K562 (cell line): ENCODE data around the gene ALOX5. TPM values are rescaled to one million over a fixed set of nuclear protein-coding genes. Genes with fewer than 3 reads are reported as not detected.

Experiments used
- ATAC-seq: fragments of 200-7000 bp; cut with Tn5 transposase; 3 replicates; pipeline ENCODE4 v1.9.1; 2020; ENCODE audit warnings: moderate library complexity
- BruUV-seq: library from RNA; stranded (reverse); fragments of 400-500 nt; replicated peaks from 2 replicates; lab custom pipeline; 2021; lab: Mats Ljungman, UMichigan
- CTCF ChIA-PET: fragments of 300-600 bp; formaldehyde crosslinking; extraction: SDS; loops from one replicate; lab custom pipeline; 2021; ENCODE audit warnings: low intra/inter-chr PET ratio; lab: Yijun Ruan, JAX
- POLR2A ChIA-PET: fragments of 300-600, 350-650 bp; sonication (Branson Sonifier 250); formaldehyde crosslinking; extraction: SDS; loops from one replicate; lab custom pipeline; 2021; ENCODE audit warnings: antibody characterized with exemption, inconsistent platforms; lab: Yijun Ruan, JAX
- DNase-seq, 4 experiments: peaks; one replicate each; pipeline versions ENCODE4 v3.0.0 to v3.0.0-alpha.2; 2011 to 2018; ENCODE audit warnings: low spot score in 3 of 4, mixed read lengths in 3 of 4; ENCODE audit errors: extremely low read depth in 1 of 4
- FAIRE-seq: peaks from 2 replicates; lab custom pipeline; 2011; peaks lifted over from hg19 to GRCh38; lab: Jason Lieb, UNC
- H2AFZ ChIP-seq: 2 replicates; pipeline ENCODE4 v1.6.0; 2011; ENCODE audit warnings: low read depth, low read length, control low read depth, inconsistent platforms
- H3K27ac ChIP-seq: fragments of 200-600 bp; 3 replicates; pipeline ENCODE4 v1.8.0; 2011; ENCODE audit warnings: low read depth, mild to moderate bottlenecking, control low read depth, inconsistent platforms, low read length, moderate library complexity, mixed read lengths; ENCODE audit errors: extremely low read depth
- H3K27me3 ChIP-seq, 2 experiments: fragments of 300-600 bp in 1 of 2; 2 replicates in 1 of 2; 3 replicates in 1 of 2; pipeline versions ENCODE4 v1.6.0 to v1.8.0; 2011; ENCODE audit warnings: inconsistent platforms in 2 of 2, low read length in 2 of 2, mild to moderate bottlenecking in 1 of 2, mixed read lengths in 1 of 2, moderate library complexity in 1 of 2; ENCODE audit not compliant: control insufficient read depth in 2 of 2, insufficient read depth in 2 of 2
- H3K36me3 ChIP-seq: fragments of 300-600 bp; 3 replicates; pipeline ENCODE4 v1.8.0; 2011; ENCODE audit warnings: mild to moderate bottlenecking, low read length, inconsistent platforms; ENCODE audit not compliant: control insufficient read depth, insufficient read depth
- H3K4me1 ChIP-seq, 2 experiments: fragments of 200-600 bp in 1 of 2; replicated peaks in 1 of 2; 2 replicates in 1 of 2; 3 replicates in 1 of 2; pipeline versions ENCODE4 v1.5.1 to v1.8.0; 2011; ENCODE audit warnings: inconsistent platforms in 2 of 2, low read length in 2 of 2, mild to moderate bottlenecking in 1 of 2, mixed read lengths in 1 of 2, moderate library complexity in 1 of 2; ENCODE audit not compliant: control insufficient read depth in 2 of 2, insufficient read depth in 2 of 2
- H3K4me2 ChIP-seq: 2 replicates; pipeline ENCODE4 v1.6.1; 2011; ENCODE audit warnings: low read length, control low read depth, inconsistent platforms, mixed read lengths; ENCODE audit not compliant: insufficient read depth
- H3K4me3 ChIP-seq: fragments of 200-600 bp; sonication (generic), shearing (Covaris generic); 2 replicates; pipeline ENCODE4 v1.5.1; 2016; ENCODE audit warnings: control low read depth, inconsistent platforms
- H3K79me2 ChIP-seq: fragments of 200-600 bp; 3 replicates; pipeline ENCODE4 v1.8.0; 2011; ENCODE audit warnings: low read length, inconsistent platforms; ENCODE audit not compliant: control insufficient read depth, insufficient read depth
- H3K9ac ChIP-seq, 2 experiments: 2 replicates each; pipeline versions ENCODE4 v1.6.0 to v1.6.1; 2011; ENCODE audit warnings: low read depth in 2 of 2, low read length in 2 of 2, control low read depth in 1 of 2, inconsistent platforms in 1 of 2, mild to moderate bottlenecking in 1 of 2, mixed read lengths in 1 of 2; ENCODE audit not compliant: insufficient read depth in 1 of 2
- H3K9me1 ChIP-seq: one replicate; pipeline ENCODE4 v1.6.0; 2011; ENCODE audit warnings: inconsistent platforms, mild to moderate bottlenecking, low read length, moderate library complexity; ENCODE audit not compliant: control insufficient read depth, insufficient read depth
- H3K9me3 ChIP-seq: replicated peaks from 2 replicates; pipeline ENCODE4 v1.5.1; 2011; ENCODE audit warnings: low read depth, low read length, inconsistent platforms; ENCODE audit not compliant: control insufficient read depth, insufficient read depth
- H4K20me1 ChIP-seq: replicated peaks from 2 replicates; pipeline ENCODE4 v1.6.1; 2011; ENCODE audit warnings: low read length, inconsistent platforms, mixed read lengths; ENCODE audit not compliant: control insufficient read depth, insufficient read depth
- TCF15 ChIP-seq: fragments of 250-450 bp; sonication (Bioruptor Pico); IDR thresholded peaks from 2 replicates; pipeline ENCODE4 v1.8.0; 2022; ENCODE audit warnings: moderate library complexity, mild to moderate bottlenecking, inconsistent platforms
- ZFP91 ChIP-seq: sonication (generic); formaldehyde crosslinking; IDR thresholded peaks from 2 replicates; pipeline ENCODE4 v1.8.0; 2022; ENCODE audit warnings: mild to moderate bottlenecking, missing genetic modification reagents
- WGBS: fragments of 100-300 bp; shearing (Covaris generic); methylation state at CpG from one replicate; pipeline ENCODE4 v1.1.6; 2016; ENCODE audit warnings: low coverage, mixed read lengths; ENCODE audit not compliant: insufficient coverage; ENCODE audit errors: missing lambda C conversion rate; 5-methylcytosine and 5-hydroxymethylcytosine counted together
- in situ Hi-C: fragments of 300-500 bp; cut with MboI; formaldehyde crosslinking; loops from 4 replicates; pipeline ENCODE4 v1.15.0; 2018; ENCODE audit warnings: inconsistent platforms, mixed read lengths
- intact Hi-C: fragments of 100-400 bp; cut with micrococcal nuclease; formaldehyde crosslinking; loops from 2 replicates; pipeline ENCODE4 v1.14.2; 2022
- polyA plus RNA-seq, 8 experiments: library from polyadenylated mRNA; depleted of rRNA in 4 of 8; stranded (reverse) in 5 of 8; unstranded in 3 of 8; fragments of >200 nt; fragmentation: Nextera tagmentation in 2 of 8; fragmentation: Illumina TruSeq in 1 of 8; extraction: Ambion mirVana in 2 of 8; extraction: Trizol in 1 of 8; gene quantifications; 2 replicates each; pipeline versions ENCODE4 v1.2.1 to v1.2.3, GENCODE V29; 2011 to 2014; ENCODE audit warnings: inconsistent platforms in 1 of 8, missing spikeins in 1 of 8
- total RNA-seq, 7 experiments: library from RNA; depleted of rRNA in 6 of 7; stranded (reverse); fragments of >200 nt in 6 of 7; fragmentation: Illumina TruSeq in 2 of 7; extraction: Trizol in 2 of 7; gene quantifications; 2 replicates each; pipeline versions ENCODE4 v1.2.1 to v1.2.3, GENCODE V29; 2011 to 2021; ENCODE audit warnings: low replicate concordance in 1 of 7
- TF ChIP-seq, protein P1 (sequence below): fragments of 450-650 bp; IDR thresholded peaks from 2 replicates; pipeline ENCODE4 v1.6.1; 2016

The ALOX5 gene
- total and polyA plus RNA-seq, 9 of the 15 experiments (the other 6 are each of a cell fraction or from before 2014, with no cell fraction given): 0.10 to 2.4 (median 1.4) TPM

GRCh38 chr10:45439873-45440272 is 65.9 kb downstream of the ALOX5 start:
- intact Hi-C loops: loop anchor here (2.0 to 5.0 kb wide), 2 partner anchors 19 to 133 kb away; no protein-coding TSS in a partner anchor
- Histone ChIP-seq H3K9ac (peak overlapping the region in 1 of 2 experiments; percentile 61; a peak in 1 of 4 replicates), H3K27ac (no peak overlapping the region), H3K9me1 (no peaks in the 10 kb centered on the region)
- no peak for DNase-seq
- no peak for TF ChIP-seq TCF15 (CRISPR knock-in tag)
- TF ChIP-seq, protein P1, sequence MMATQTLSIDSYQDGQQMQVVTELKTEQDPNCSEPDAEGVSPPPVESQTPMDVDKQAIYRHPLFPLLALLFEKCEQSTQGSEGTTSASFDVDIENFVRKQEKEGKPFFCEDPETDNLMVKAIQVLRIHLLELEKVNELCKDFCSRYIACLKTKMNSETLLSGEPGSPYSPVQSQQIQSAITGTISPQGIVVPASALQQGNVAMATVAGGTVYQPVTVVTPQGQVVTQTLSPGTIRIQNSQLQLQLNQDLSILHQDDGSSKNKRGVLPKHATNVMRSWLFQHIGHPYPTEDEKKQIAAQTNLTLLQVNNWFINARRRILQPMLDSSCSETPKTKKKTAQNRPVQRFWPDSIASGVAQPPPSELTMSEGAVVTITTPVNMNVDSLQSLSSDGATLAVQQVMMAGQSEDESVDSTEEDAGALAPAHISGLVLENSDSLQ: no peak
- no peak for TF ChIP-seq ZFP91 (CRISPR knock-in tag)
- TF ChIP-seq, all 486 proteins: peak for 0
- H3K4me3 ChIP-seq: no peak overlapping the region
- BruUV-seq: no TSS peak
- ChIA-PET POLR2A (interaction anchor here (0.8 kb wide), 1 partner anchor 13 kb away, joined by 4 read pairs; no protein-coding TSS in a partner anchor), CTCF (no interaction called here)
- no peak overlapping the region for H3K4me2 ChIP-seq
- no peak for FAIRE-seq
- no peak overlapping the region for H2AFZ ChIP-seq
- H3K79me2 ChIP-seq: no peaks in the 10 kb centered on the region
- ATAC-seq: no peak
- no peaks in the 10 kb centered on the region for H3K9me3 ChIP-seq
- WGBS: 31% methylated on average over 3 of the region's 7 CpGs
- no peaks in the 10 kb centered on the region for H3K27me3 ChIP-seq
- in situ Hi-C loops: no loop called here
- H3K36me3 ChIP-seq: no peaks in the 10 kb centered on the region
- peaks cover 12 to 41% of the 10 kb centered on the region in 2 experiments; a peak in 4 of 5 replicates for H3K4me1 ChIP-seq
- H4K20me1 ChIP-seq: no peaks in the 10 kb centered on the region
